HG03354 (cell line): Measurements from ENCODE around the gene ASCC1.

Source experiments
- ATAC-seq: cut with Tn5 transposase; IDR thresholded peaks from one replicate; pipeline ENCODE4 v1.9.1; 2021; ENCODE audit warnings: mild to moderate bottlenecking; ENCODE audit not compliant: unreplicated experiment, poor library complexity, severe bottlenecking

ASCC1 gene

DNA sequence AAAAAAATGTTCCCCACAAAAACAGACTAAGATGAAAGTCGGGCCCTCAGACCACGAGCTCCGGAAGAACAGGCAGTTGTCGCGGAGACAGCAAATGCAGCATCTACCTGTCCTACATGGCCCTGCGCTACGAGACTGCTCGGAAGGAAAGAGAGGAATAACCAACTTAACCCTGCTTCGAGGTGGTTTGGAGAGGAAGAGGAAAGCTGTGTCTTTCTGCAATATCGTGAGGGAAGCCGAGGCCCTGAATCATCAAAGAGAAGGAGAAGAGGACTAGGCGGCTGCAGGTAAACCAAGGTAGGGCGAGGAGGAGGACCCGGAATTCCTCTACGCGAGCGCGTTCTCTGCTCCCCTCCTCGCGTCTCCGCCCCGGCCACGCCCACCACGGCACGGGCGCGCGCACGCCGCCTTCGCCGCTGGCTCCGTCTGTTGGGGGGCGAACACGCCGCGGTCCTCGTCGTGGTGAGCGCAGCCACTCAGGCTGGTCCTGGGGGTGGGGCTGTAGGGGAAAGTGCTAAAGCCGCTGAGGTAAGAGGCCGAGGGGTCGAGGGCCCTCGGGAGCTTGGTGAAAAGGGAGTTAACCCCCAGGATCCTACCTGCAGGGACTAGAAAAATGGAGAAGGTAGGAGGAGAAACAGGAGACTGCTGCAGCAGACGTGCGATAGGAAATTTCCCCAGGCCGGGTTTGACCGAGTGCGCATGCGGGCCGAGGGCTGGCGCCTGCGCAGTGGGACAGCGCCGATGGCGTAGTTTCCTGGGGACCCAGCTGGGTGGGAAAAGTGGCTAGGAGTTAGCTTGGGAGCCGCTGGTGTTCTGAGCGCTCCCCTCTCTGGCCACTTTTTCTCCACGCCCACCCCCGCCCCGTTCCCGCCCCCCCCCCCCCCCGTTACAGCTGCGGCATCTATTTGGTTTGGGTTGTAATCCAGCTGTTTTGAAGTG lies at the start of gene ASCC1, which contains the start of gene ANAPC16:
Gene ASCC1 (minus strand): TSS at position 666 of the 939 bp plus-strand sequence. CDS start 2,978 bp downstream, outside the sequence.
Gene ANAPC16 (plus strand): TSS at position 402 of the 939 bp plus-strand sequence. CDS start 7,903 bp downstream, outside the sequence.
- ATAC-seq: peak; percentile 83

GRCh38 chr10:72265508-72265907 lies 49.4 kb upstream of the ASCC1 start:
- no peak for ATAC-seq

DNA sequence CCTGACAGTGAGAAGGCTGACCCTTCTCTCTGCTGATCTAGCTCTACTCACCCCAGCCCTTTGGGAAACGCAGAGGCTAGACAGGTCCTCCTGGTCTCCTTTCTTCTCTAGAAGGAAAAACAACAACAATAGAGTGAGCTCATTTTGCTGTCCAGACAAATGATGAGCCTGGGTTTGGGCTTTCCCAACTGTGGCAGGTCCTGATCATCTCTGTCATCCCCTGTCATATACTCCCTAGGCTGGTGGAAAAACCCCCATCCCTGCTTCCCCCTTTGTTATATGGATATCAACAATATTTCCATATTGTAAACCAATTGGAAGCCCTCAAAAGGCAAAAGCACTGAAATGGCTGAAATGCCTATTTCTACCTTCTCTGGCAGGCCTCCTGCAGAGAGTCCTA lies 48.5 kb upstream of the ASCC1 start:
- ATAC-seq: no peak

GRCh38 chr10:72263613-72264241 lies 47.7 kb upstream of the ASCC1 start:
- ATAC-seq: no peak

GRCh38 chr10:72261784-72262404 lies 45.8 kb upstream of the ASCC1 start:
- peak; percentile 21 for ATAC-seq

- ATAC-seq: peak; percentile 61
Measured at GRCh38 chr10:72260976-72261783, 45.1 kb upstream of the ASCC1 start.

GRCh38 chr10:72260239-72260975 lies 44.3 kb upstream of the ASCC1 start:
- ATAC-seq: peak; percentile 58

DNA sequence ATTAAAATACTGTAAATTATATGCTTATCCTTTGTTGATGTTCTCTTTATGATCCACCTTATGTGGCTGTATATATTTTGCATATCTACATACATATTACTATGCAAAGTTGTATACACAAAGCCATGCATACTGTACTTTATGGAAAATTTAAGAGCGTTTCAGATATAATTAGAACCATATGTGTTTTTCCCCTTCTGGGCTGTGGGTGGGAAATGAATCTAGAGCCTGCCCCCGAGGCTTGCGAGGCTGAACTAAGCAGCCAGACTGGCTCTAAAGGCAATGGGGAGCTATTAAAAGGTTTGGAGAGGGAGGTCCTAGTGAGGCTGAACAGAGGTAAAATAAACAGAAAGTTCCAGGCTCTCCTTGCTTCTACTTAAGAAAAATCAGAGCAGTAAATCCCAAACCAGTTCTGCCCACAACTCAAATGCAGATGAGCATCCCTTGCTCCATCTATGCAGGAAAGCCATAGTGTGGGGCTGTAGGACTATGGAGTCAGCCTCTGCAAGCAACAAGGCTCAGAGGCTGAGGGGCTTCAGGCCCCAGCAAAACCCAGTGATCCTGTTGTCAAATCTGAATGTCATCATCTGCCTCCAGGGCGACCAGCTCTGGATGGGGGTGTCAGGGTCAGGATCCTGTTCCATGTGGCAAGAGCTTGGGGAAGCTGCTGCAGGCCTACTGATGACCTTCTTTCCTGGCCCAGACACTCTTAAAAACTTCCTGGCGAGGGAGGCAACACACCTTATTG lies 43.6 kb upstream of the ASCC1 start:
- no peak for ATAC-seq

- no peak for ATAC-seq
Measured at GRCh38 chr10:72258617-72259016, 42.5 kb upstream of the ASCC1 start.

DNA sequence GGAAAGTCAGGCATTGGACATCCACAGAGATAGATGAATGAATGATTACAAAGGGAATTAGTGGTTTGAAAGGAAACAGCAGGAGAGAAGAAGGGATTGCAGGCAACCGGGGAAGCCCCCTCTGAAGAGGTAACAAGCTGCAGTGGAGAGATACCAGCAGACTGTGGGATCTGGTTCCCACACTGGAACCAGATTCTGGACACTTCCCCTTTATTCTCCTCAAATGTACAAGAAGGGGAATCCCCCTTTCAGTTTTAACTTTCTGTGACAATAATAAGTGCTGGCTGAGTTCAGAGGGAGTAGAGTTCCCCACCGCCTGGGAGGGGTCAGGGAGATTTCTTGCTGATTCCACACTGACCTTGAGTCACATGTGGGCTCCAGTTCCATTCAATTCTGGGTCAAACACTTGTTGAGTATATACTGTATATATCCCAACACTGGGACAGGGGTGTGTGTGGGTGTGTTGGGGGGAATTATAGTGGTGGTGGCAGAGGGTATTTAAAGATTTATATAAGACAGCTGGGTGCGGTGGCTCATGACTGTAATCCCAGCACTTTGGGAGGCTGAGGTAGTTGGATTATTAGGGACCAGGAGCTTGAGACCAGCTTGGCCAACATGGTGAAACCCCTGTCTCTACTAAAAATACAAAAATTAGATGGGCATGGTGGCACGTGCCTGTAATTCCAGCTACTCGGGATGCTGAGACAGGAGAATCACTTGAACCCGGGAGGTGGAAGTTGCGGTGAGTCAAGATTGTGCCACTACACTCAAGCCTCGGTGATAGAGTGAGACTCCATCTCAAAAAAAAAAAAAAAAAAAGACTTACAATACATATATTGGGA lies 41.2 kb upstream of the ASCC1 start:
- ATAC-seq: peak; percentile 31

DNA sequence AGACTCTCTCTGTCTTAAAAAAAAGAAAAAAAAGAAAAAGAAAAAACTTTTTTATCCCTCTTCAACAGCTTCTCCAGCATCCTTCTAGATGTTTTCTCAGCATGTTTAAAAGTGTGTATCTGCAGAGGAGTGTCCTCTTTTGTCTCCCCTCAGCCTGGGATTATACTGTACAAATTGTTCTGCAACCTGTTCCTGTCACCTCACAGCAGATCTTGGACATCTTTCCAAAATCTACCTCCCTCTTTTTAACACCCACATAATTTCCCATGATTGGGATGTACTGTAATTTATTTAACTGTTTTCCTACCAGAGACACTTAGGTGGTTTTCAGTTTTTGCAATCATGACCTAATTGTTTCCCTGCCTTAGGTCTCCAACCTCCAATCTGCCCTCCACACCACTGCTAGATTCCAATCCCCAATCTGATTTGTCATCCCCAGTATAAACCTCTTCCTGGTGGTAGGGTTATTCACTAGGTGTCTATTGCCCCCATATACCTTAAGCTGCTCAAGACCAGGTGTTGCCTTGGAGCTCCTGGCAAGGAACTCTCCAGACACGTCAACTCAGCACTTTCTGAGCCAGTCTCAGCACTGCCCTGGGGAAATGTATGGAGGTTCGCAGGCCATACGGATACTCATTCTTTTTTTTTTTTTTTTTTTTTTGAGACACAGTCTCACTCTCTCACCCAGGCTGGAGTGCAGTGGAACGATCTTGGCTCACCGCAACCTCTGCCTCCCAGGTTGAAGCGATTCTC lies 40.1 kb upstream of the ASCC1 start:
- no peak for ATAC-seq

DNA sequence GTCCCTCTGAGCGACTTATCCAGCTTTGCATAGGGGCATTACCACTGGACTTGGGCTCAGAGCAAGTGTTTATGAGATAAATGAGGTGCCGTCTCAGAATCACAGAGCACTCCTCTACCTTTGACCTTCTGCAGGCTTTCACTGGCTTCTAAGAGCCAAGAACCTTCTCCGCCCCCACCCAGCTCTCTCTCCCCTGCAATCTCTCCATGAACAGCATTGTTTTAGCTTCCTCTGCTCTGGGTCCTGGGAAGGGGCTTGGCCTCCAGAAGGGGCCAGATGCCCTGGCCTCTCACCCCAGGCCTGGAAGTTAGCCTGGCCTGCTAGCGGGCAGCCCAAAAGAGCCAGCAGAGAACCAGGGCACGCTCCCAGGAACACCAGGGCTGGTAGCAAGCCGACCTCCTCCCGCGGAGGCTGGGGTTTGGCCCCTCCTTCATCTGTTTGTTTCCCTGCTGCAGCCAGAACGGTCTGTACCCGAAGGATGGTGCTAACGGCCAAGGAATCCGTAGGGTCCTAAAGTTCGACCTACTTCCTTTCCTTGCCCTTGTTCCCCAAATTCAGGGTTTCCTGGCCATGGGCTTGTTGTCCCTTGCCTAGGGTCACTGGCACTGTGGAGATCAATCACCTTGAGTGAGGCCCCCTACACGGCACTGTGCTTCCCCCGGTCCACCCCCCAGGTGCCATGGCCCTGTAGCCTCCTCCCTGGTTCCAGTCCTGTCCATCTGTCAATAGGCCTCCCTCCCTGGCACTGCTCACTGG lies 38.9 kb upstream of the ASCC1 start:
- ATAC-seq: peak; percentile 42

- ATAC-seq: no peak
Measured at GRCh38 chr10:72253578-72253977, 37.5 kb upstream of the ASCC1 start.

DNA sequence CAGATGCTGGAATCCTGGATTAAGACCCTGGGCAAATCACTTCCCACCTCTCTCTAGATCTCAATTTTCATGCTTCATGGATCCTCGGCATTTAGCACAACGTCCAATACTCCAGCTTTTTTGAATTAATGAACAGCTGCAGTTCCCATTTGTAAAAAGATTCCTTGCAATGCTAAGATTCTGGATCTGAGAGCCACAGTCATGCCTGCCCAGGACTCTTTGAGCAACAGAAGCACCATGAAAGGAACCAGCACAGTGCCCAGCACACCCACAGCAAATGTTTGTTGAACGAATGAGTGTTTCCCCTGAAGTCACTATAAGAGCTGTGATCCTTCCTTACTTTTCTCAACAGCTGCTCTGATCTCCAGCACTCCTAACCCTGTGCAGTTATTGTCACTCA lies 36.9 kb upstream of the ASCC1 start:
- ATAC-seq: no peak

DNA sequence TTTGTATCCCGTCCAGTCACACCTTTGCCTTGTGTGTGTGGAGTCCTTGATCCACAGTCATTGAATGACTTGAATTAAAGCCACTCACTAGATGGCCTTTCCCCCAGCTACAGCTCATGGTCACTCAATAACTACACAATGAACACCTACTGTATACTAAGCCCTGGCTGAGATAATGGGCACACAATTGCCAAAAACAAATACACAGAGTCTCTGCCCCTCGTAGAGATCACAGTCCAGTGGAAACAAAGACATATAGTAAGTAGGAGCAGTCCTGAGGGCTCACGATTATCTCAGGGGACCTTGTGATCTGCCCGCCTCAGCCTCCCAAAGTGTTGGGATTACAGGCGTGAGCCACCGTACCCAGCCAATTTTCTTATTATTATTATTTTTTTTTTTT lies 35.6 kb upstream of the ASCC1 start:
- no peak for ATAC-seq

DNA sequence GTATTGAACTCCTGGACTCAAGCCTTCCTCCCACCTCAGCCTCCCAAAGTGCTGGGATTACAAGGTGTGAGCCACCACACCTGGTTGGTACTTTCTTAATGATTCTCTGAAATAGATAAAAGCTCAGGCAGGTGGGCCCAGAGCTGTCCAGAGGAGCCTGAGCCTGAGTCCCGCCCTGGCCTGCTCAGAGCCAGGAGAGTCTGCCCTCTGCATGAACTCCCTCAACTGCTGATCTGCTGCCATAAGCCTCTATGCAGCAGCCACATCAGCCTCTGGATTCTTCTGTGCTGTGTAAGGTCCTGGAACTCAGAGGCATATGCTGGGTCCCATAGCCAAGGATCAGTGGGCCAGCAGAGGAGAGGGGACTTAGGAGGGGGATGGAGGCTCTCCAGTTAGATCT lies 34.6 kb upstream of the ASCC1 start:
- ATAC-seq: no peak
